H1 (cell line): Measurements from ENCODE around the gene EHD2. TPM values are rescaled to one million over a fixed set of nuclear protein-coding genes. Genes with fewer than 3 reads are reported as not detected.

Source experiments
- CTCF ChIA-PET: fragments of 300-600 bp; sonication (Branson Sonifier 250); formaldehyde crosslinking; loops from one replicate; lab custom pipeline; 2021; ENCODE audit not compliant: partially characterized antibody; lab: Charles Lee
- POLR2A ChIA-PET: fragments of 300-600 bp; sonication (Branson Sonifier 250); formaldehyde crosslinking; loops from one replicate; lab custom pipeline; 2021; ENCODE audit warnings: inconsistent platforms; ENCODE audit not compliant: partially characterized antibody; lab: Charles Lee
- DNase-seq, 2 experiments: peaks; one replicate each; pipeline versions ENCODE4 v3.0.0 to v3.0.0-alpha.2; 2010 to 2022; ENCODE audit warnings: low spot score in 2 of 2, low read depth in 1 of 2, mixed read lengths in 1 of 2
- FAIRE-seq: peaks from 2 replicates; lab custom pipeline; 2011; peaks lifted over from hg19 to GRCh38; lab: Jason Lieb, UNC
- H2AFZ ChIP-seq: 2 replicates; pipeline ENCODE4 v1.8.1; 2012; ENCODE audit warnings: low read length, inconsistent platforms
- H2AK5ac ChIP-seq: 2 replicates; pipeline ENCODE4 v1.6.1; 2013; ENCODE audit warnings: low read depth, low read length
- H2BK120ac ChIP-seq: replicated peaks from 2 replicates; pipeline ENCODE3; 2013; ENCODE audit warnings: low read depth, low read length, inconsistent platforms
- H2BK12ac ChIP-seq: 2 replicates; pipeline ENCODE4 v1.6.1; 2013; ENCODE audit warnings: low read depth, low read length
- H2BK15ac ChIP-seq: 2 replicates; pipeline ENCODE4 v1.6.1; 2013; ENCODE audit warnings: low read length
- H2BK20ac ChIP-seq: 2 replicates; pipeline ENCODE4 v1.6.1; 2013; ENCODE audit warnings: low read length
- H2BK5ac ChIP-seq: 2 replicates; pipeline ENCODE4 v1.6.1; 2013; ENCODE audit warnings: low read depth, low read length
- H3K14ac ChIP-seq: 2 replicates; pipeline ENCODE4 v1.6.1; 2013; ENCODE audit warnings: inconsistent platforms; ENCODE audit not compliant: insufficient read length
- H3K18ac ChIP-seq: 2 replicates; pipeline ENCODE4 v1.6.1; 2013; ENCODE audit warnings: low read length; ENCODE audit errors: extremely low read depth
- H3K23ac ChIP-seq: 2 replicates; pipeline ENCODE4 v1.6.1; 2013; ENCODE audit warnings: inconsistent platforms; ENCODE audit not compliant: insufficient read length
- H3K23me2 ChIP-seq: 2 replicates; pipeline ENCODE4 v1.6.1; 2013; ENCODE audit warnings: low read depth, low read length
- H3K27ac ChIP-seq: 2 replicates; pipeline ENCODE4 v1.6.1; 2011; ENCODE audit warnings: low read depth, low read length, inconsistent platforms
- H3K27me3 ChIP-seq, 4 experiments: replicated peaks in 1 of 4; 1 replicate in 1 of 4; 2 replicates in 3 of 4; pipeline versions ENCODE4 v1.6.1 to v1.8.1; 2011 to 2013; ENCODE audit warnings: low read length in 3 of 4, mild to moderate bottlenecking in 3 of 4, inconsistent platforms in 2 of 4, mixed read lengths in 2 of 4, moderate library complexity in 1 of 4; ENCODE audit not compliant: control insufficient read depth in 3 of 4, insufficient read depth in 3 of 4; ENCODE audit errors: extremely low read depth in 1 of 4
- H3K36me3 ChIP-seq, 4 experiments: 2 replicates each; pipeline versions ENCODE4 v1.6.1 to v1.8.1; 2011 to 2013; ENCODE audit warnings: mild to moderate bottlenecking in 4 of 4, low read length in 3 of 4, moderate library complexity in 2 of 4, control low read depth in 1 of 4, inconsistent platforms in 1 of 4; ENCODE audit not compliant: insufficient read depth in 4 of 4, control insufficient read depth in 2 of 4
- H3K4ac ChIP-seq: replicated peaks from 2 replicates; pipeline ENCODE3; 2013; ENCODE audit warnings: low read length, low read depth, mixed read lengths, inconsistent platforms; ENCODE audit not compliant: insufficient read length
- H3K4me1 ChIP-seq, 4 experiments: replicated peaks in 1 of 4; 1 replicate in 1 of 4; 2 replicates in 3 of 4; pipeline versions ENCODE4 v1.6.1 to v1.8.1; 2011 to 2013; ENCODE audit warnings: low read length in 3 of 4, inconsistent platforms in 2 of 4, mixed read lengths in 1 of 4; ENCODE audit not compliant: insufficient read depth in 4 of 4, control insufficient read depth in 3 of 4
- H3K4me2 ChIP-seq, 2 experiments: 2 replicates each; pipeline versions ENCODE4 v1.6.1 to v1.8.1; 2011 to 2013; ENCODE audit warnings: low read depth in 2 of 2, low read length in 2 of 2, control low read depth in 1 of 2, inconsistent platforms in 1 of 2, mild to moderate bottlenecking in 1 of 2; ENCODE audit not compliant: insufficient read depth in 1 of 2
- H3K4me3 ChIP-seq, 4 experiments: fragments of 200-600, 300-600 bp in 1 of 4; sonication (generic), shearing (Covaris generic), sonication (Bioruptor Twin) in 1 of 4; 2 replicates each; pipeline versions ENCODE4 v1.5.1 to v1.8.1; 2011 to 2016; ENCODE audit warnings: low read length in 4 of 4, low read depth in 3 of 4, control low read depth in 2 of 4, inconsistent platforms in 2 of 4, mild to moderate bottlenecking in 2 of 4, mixed read lengths in 1 of 4, moderate library complexity in 1 of 4; ENCODE audit not compliant: insufficient read depth in 2 of 4; ENCODE audit errors: extremely low read depth in 1 of 4
- H3K56ac ChIP-seq: replicated peaks from 2 replicates; pipeline ENCODE3; 2013; ENCODE audit warnings: low read depth, mild to moderate bottlenecking, mixed read lengths, low read length, inconsistent platforms; ENCODE audit not compliant: insufficient read length
- H3K79me1 ChIP-seq: 2 replicates; pipeline ENCODE4 v1.6.1; 2013; ENCODE audit warnings: low read depth, low read length, control low read depth
- H3K79me2 ChIP-seq, 2 experiments: 2 replicates each; pipeline versions ENCODE4 v1.6.1 to v1.8.1; 2012 to 2013; ENCODE audit warnings: low read length in 2 of 2, mild to moderate bottlenecking in 2 of 2, inconsistent platforms in 1 of 2; ENCODE audit not compliant: insufficient read depth in 2 of 2, control insufficient read depth in 1 of 2
- H3K9ac ChIP-seq, 4 experiments: replicated peaks in 1 of 4; 1 replicate in 1 of 4; 2 replicates in 3 of 4; pipeline versions ENCODE4 v1.6.1 to v1.8.1; 2011 to 2013; ENCODE audit warnings: low read depth in 3 of 4, low read length in 3 of 4, control low read depth in 2 of 4, mild to moderate bottlenecking in 2 of 4, moderate library complexity in 2 of 4, inconsistent platforms in 1 of 4; ENCODE audit errors: extremely low read depth in 1 of 4
- H3K9me3 ChIP-seq, 2 experiments: 2 replicates each; pipeline versions ENCODE4 v1.6.1 to v1.8.1; 2012 to 2013; ENCODE audit warnings: mild to moderate bottlenecking in 2 of 2, moderate library complexity in 2 of 2, control low read depth in 1 of 2, inconsistent platforms in 1 of 2, low read depth in 1 of 2, low read length in 1 of 2, mixed read lengths in 1 of 2; ENCODE audit not compliant: insufficient read depth in 2 of 2
- H4K20me1 ChIP-seq, 2 experiments: replicated peaks in 1 of 2; 2 replicates each; pipeline versions ENCODE3 to v1.8.1; 2011 to 2013; ENCODE audit warnings: inconsistent platforms in 2 of 2, low read length in 2 of 2, mild to moderate bottlenecking in 1 of 2; ENCODE audit not compliant: insufficient read depth in 2 of 2, control insufficient read depth in 1 of 2
- H4K5ac ChIP-seq: 2 replicates; pipeline ENCODE4 v1.6.1; 2013; ENCODE audit warnings: low read length, low read depth, mixed read lengths, inconsistent platforms; ENCODE audit not compliant: insufficient read length
- H4K8ac ChIP-seq: 2 replicates; pipeline ENCODE4 v1.8.0; 2013; ENCODE audit warnings: mild to moderate bottlenecking, moderate library complexity, low read length, inconsistent platforms; ENCODE audit not compliant: insufficient read depth; ENCODE audit errors: extremely low read depth
- H4K91ac ChIP-seq: replicated peaks from 2 replicates; pipeline ENCODE3; 2013; ENCODE audit warnings: low read length, mixed read lengths, inconsistent platforms; ENCODE audit not compliant: insufficient read length
- BACH1 ChIP-seq: IDR thresholded peaks from 2 replicates; pipeline ENCODE4 v1.6.1; 2012; ENCODE audit warnings: low read length, improper control_type of control experiment
- CBX8 ChIP-seq: fragments of 300-800, 300-1000 bp; sonication (generic); IDR thresholded peaks from 2 replicates; pipeline ENCODE4 v1.7.1; 2016; ENCODE audit warnings: low read depth, low read length, borderline replicate concordance
- CHD1 ChIP-seq: IDR thresholded peaks from 2 replicates; pipeline ENCODE4 v1.6.1; 2012; ENCODE audit warnings: low read depth, low read length, improper control_type of control experiment
- CHD2 ChIP-seq: IDR thresholded peaks from 2 replicates; pipeline ENCODE4 v1.6.1; 2012; ENCODE audit warnings: low read length, improper control_type of control experiment
- HDAC6 ChIP-seq: IDR thresholded peaks from one replicate; pipeline ENCODE4 v1.7.1; 2012; ENCODE audit warnings: low read depth, mild to moderate bottlenecking, inconsistent platforms, low read length, moderate library complexity
- JUN ChIP-seq: IDR thresholded peaks from 2 replicates; pipeline ENCODE4 v1.6.1; 2011; ENCODE audit warnings: low read depth, mild to moderate bottlenecking, improper control_type of control experiment, low read length
- KDM5A ChIP-seq: fragments of 200-600 bp; IDR thresholded peaks from 2 replicates; pipeline ENCODE4 v1.7.1; 2012; ENCODE audit warnings: mild to moderate bottlenecking, low read length, inconsistent platforms, mixed read lengths
- POLR2AphosphoS5 ChIP-seq: IDR thresholded peaks from 2 replicates; pipeline ENCODE4 v1.6.1; 2011; ENCODE audit warnings: low read depth, low read length
- RNF2 ChIP-seq: fragments of 200-900, 300-1000 bp; sonication (generic); IDR thresholded peaks from 2 replicates; pipeline ENCODE4 v1.7.1; 2016; ENCODE audit warnings: borderline replicate concordance, low read depth, mild to moderate bottlenecking, antibody characterized with exemption, low read length; ENCODE audit not compliant: poor library complexity, severe bottlenecking; ENCODE audit errors: missing control alignments
- RXRA ChIP-seq: IDR thresholded peaks from 2 replicates; pipeline ENCODE4 v1.6.1; 2011; ENCODE audit warnings: low read depth, mild to moderate bottlenecking, low read length, moderate library complexity; ENCODE audit not compliant: insufficient read depth
- TAF7 ChIP-seq: optimal IDR thresholded peaks from 2 replicates; pipeline ENCODE3; 2011; ENCODE audit warnings: low read depth, mild to moderate bottlenecking, inconsistent platforms, low read length, moderate library complexity, borderline replicate concordance
- WGBS, 2 experiments: shearing (Covaris generic) in 1 of 2; methylation state at CpG; one replicate each; pipeline versions ENCODE4 v1.1.6 to v1.1.7; 2013 to 2015; ENCODE audit warnings: low lambda C conversion rate in 2 of 2, mixed read lengths in 2 of 2, inconsistent platforms in 1 of 2, low coverage in 1 of 2, missing lambda C conversion rate in 1 of 2; ENCODE audit not compliant: insufficient replicate concordance in 2 of 2, insufficient coverage in 1 of 2, insufficient read length in 1 of 2; ENCODE audit errors: extremely low coverage in 1 of 2, missing lambda C conversion rate in 1 of 2; 5-methylcytosine and 5-hydroxymethylcytosine counted together
- polyA plus RNA-seq, 7 experiments: library from polyadenylated mRNA; depleted of rRNA in 3 of 7; stranded (reverse) in 5 of 7; unstranded in 2 of 7; fragments of >200 nt in 5 of 7; fragments of 200-250 nt in 2 of 7; gene quantifications; 1 replicate in 5 of 7; 2 replicates in 1 of 7; 4 replicates in 1 of 7; pipeline versions ENCODE4 v1.2.1 to v1.2.3, GENCODE V29; 2011 to 2013; ENCODE audit warnings: missing spikeins in 2 of 7, mixed read lengths in 2 of 7
- total RNA-seq: library from RNA; stranded (reverse); fragmentation: NEBNext Ultra II Directional; extraction: Animal tissue kit (Norgen Biotek cat#: 25700); gene quantifications from 2 replicates; pipeline ENCODE4 v1.2.1, GENCODE V29; 2021
- TF ChIP-seq, protein P1 (sequence below), 3 experiments: IDR thresholded peaks; 1 replicate in 2 of 3; 2 replicates in 1 of 3; pipeline versions ENCODE4 v1.5.1 to v1.6.1; 2011; ENCODE audit warnings: low read length in 3 of 3, mild to moderate bottlenecking in 3 of 3, inconsistent platforms in 2 of 3, low read depth in 1 of 3, moderate library complexity in 1 of 3; ENCODE audit not compliant: insufficient read depth in 1 of 3; ENCODE audit errors: control extremely low read depth in 1 of 3

The EHD2 gene
- total and polyA plus RNA-seq, 2 of the 8 experiments (the other 6 are each of a cell fraction or from before 2014, with no cell fraction given): 4.5 to 14.3 TPM

DNA sequence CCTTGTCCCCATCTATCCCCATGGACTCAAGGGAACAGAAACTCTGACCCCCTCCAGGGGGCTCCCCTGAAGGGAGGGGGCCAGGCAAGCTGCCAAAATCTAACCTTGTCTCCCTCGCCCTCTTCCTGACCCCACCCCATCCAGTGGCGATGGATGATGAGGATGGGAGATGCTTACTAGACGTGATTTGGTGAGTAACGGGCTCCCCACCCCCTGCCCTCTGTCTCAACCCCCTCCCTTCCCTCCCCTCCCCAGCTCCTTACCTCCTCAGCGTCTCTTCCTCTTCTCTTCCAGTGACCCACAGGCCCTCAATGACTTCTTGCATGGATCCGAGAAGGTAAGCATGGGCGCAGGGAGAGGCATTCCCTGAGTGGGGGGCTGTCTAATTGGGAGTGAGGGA lies 39.8 kb upstream of the EHD2 start:
- Histone ChIP-seq H2BK12ac (no peak overlapping the region), H3K36me3 (peaks cover 2 to 30% (median 5%) of the 10 kb centered on the region in 4 experiments; a peak in 4 of 8 replicates), H3K23me2 (peaks cover 13% of the 10 kb centered on the region; the same call in 1 of the 2 replicates), H3K4ac (no peak overlapping the region), H3K79me1 (peaks cover 11% of the 10 kb centered on the region), H4K5ac (no peak overlapping the region), H3K23ac (no peak overlapping the region), H4K20me1 (peaks cover 0 to 12% of the 10 kb centered on the region in 2 experiments), H3K4me3 (no peak overlapping the region), H3K14ac (no peak overlapping the region), H3K18ac (no peak overlapping the region), H2AFZ (no peak overlapping the region), H3K27ac (no peak overlapping the region), H2BK5ac (no peak overlapping the region), H4K91ac (no peak overlapping the region), H3K4me1 (0 out of 7 replicates have a peak, but pooled peaks cover 0 to 2% (median 0%) of the 10 kb centered on the region in 4 experiments), H3K4me2 (no peak overlapping the region), H3K56ac (no peak overlapping the region), H2BK15ac (no peak overlapping the region), H2AK5ac (no peak overlapping the region), H2BK120ac (no peak overlapping the region), H3K9ac (no peak overlapping the region), H3K27me3 (no peaks in the 10 kb centered on the region), H2BK20ac (no peak overlapping the region), H3K9me3 (no peaks in the 10 kb centered on the region), H3K79me2 (peaks cover 0 to 8% of the 10 kb centered on the region in 2 experiments; a peak in 2 of 4 replicates), H4K8ac (no peak overlapping the region)
- WGBS, 2 experiments: 90% methylated on average over 5 of the region's 7 CpGs; no CpG with 5 or more reads in 1 of the 2 experiments
- DNase-seq: no peak
- CTCF ChIA-PET: no interaction called here
- FAIRE-seq: no peak
- POLR2A ChIA-PET: no interaction called here
- TF ChIP-seq JUN (no peak), BACH1 (no peak), CHD2 (no peak), KDM5A (no peak), CHD1 (no peak), CBX8 (no peak), RXRA (no peak), HDAC6 (no peak), TAF7 (no peak), POLR2AphosphoS5 (no peak), RNF2 (no peak)
- TF ChIP-seq, protein P1, sequence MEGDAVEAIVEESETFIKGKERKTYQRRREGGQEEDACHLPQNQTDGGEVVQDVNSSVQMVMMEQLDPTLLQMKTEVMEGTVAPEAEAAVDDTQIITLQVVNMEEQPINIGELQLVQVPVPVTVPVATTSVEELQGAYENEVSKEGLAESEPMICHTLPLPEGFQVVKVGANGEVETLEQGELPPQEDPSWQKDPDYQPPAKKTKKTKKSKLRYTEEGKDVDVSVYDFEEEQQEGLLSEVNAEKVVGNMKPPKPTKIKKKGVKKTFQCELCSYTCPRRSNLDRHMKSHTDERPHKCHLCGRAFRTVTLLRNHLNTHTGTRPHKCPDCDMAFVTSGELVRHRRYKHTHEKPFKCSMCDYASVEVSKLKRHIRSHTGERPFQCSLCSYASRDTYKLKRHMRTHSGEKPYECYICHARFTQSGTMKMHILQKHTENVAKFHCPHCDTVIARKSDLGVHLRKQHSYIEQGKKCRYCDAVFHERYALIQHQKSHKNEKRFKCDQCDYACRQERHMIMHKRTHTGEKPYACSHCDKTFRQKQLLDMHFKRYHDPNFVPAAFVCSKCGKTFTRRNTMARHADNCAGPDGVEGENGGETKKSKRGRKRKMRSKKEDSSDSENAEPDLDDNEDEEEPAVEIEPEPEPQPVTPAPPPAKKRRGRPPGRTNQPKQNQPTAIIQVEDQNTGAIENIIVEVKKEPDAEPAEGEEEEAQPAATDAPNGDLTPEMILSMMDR (IDR thresholded peaks at IDR 0.05; ENCODE audit: control extremely low read depth in 1 of 3, insufficient read depth in 1 of 3, low read depth in 1 of 3, low read length in 3 of 3): no peak
